ENCODE measurements around the gene MTCL3.

- TF ChIP-seq CTCF (IDR thresholded peaks at IDR 0.05) (no peak), REST (IDR thresholded peaks at IDR 0.05; ENCODE audit: insufficient read depth in 1 of 2, low read depth in 2 of 2, low read length in 1 of 2) (no peak)
These were observed 59.9 kb downstream of the MTCL3 start, which contains the start of gene KIAA0408 for GRCh38 chr6:127459231-127459641.
